Measurements from ENCODE around the gene MAT2A. TPM values are rescaled to one million over a fixed set of nuclear protein-coding genes. Genes with fewer than 3 reads are reported as not detected.
A peak's percentile ranks its signal among the peaks of the same experiment; 100 is the strongest.
"Not testable (repeated sequence)": the region's sequence is repeated elsewhere in the genome, so short reads cannot be mapped to it uniquely, and the experiment has no call there.

MAT2A gene
- total RNA-seq, 4 donors from 2014 or later, result 66.2 to 185 (median 142) TPM

DNA sequence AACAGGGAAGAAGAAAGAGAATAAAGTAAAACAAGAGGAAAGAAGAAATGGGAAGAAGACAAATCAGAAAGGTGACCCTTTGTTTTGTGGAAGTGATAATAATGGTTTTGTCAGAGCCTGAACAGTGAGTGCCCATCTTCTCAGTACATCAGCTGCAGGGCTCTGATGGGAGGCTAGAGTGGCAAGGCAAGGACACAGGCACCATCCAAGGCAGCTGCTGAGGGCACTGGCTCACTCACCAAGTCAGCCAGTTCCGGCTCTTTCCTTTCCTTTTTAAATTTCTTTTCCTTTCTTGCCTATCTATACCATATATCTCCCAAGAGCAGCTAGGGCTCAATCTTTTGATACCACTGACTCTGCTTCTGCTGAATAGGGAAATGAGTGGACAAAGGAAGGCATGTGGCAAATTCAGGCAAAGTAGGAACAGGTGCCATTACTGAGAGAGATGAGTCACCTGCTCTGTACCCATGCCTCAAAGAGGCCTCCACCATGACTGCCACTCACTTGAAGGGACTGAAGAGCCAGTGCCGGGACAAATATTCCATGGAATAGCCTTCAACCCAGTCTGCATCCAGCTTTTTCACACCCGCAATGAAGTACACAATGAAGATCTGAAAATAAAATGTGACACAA, 16.1 kb downstream of the MAT2A start:
- TF ChIP-seq EP300 (IDR thresholded peaks at IDR 0.05; ENCODE audit: low read depth), result no peak
- H3K27me3 ChIP-seq, result no peaks in the 10 kb centered on the region
- no peaks in the 10 kb centered on the region for H3K9me3 ChIP-seq
- H3K27ac ChIP-seq, result no peak overlapping the region
- H3K36me3 ChIP-seq, result peaks cover 0 to 21% (median 10%) of the 10 kb centered on the region in 4 donors
- no peak for DNase-seq
- H3K4me3 ChIP-seq, result no peak overlapping the region
- in situ Hi-C loops (cut with MboI; ENCODE audit: low pct_ligation_motif_present in 1 of 4, low pct_unique_long_range_greater_than_20kb in 1 of 4, low sequenced_read_pairs in 3 of 4), result loop anchor here in 3 of 4 donors (5.0 kb wide), 1 partner anchor 133 kb away; no protein-coding TSS in a partner anchor
- H3K4me1 ChIP-seq, result peaks cover 2 to 14% (median 4%) of the 10 kb centered on the region in 4 donors
- 76 to 94% methylated on average over 2 to 3 of the region's 3 CpGs for WGBS, 2 donors (ENCODE audit: low coverage in 1 of 2)
- intact Hi-C loops (cut with DNase I; ENCODE audit: low total_unique reads), result no loop called here

DNA sequence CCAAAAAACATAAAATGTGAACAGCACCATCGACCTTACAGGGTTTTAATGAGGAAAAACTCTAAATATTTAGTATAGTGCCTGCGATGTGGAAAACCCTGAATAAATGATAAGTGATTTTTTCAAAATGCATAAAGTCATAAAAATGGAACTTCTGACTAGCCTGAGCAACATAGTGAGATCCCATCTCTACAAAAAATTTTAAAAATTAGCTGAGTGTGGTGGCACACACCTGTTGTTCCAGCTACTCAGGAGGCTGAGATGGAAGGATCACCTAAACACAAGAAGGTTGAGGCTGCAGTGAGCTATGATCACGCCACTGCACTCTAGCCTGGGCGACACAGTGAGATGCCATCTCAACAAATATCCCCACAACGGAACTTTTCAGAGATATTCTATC, 18.2 kb downstream of the MAT2A start:
- peaks cover 0 to 14% (median 6%) of the 10 kb centered on the region in 4 donors for H3K36me3 ChIP-seq
- in situ Hi-C loops (cut with MboI; ENCODE audit: low pct_ligation_motif_present in 1 of 4, low pct_unique_long_range_greater_than_20kb in 1 of 4, low sequenced_read_pairs in 3 of 4), result loop anchor here in 1 of 4 donors (5.0 kb wide), 1 partner anchor 135 kb away; no protein-coding TSS in a partner anchor
- H3K27ac ChIP-seq, result no peak overlapping the region
- H3K27me3 ChIP-seq, result no peaks in the 10 kb centered on the region
- peaks cover 8 to 26% (median 13%) of the 10 kb centered on the region in 4 donors for H3K4me1 ChIP-seq
- WGBS, 2 donors (ENCODE audit: low coverage in 1 of 2), result 90 to 92% methylated on average over 2 to 5 of the region's 5 CpGs
- no peak overlapping the region for H3K4me3 ChIP-seq
- no peak for TF ChIP-seq POLR2AphosphoS5 (IDR thresholded peaks at IDR 0.05)
- TF ChIP-seq POLR2A (IDR thresholded peaks at IDR 0.05), result no peak
- TF ChIP-seq EP300 (IDR thresholded peaks at IDR 0.05; ENCODE audit: low read depth), result no peak
- TF ChIP-seq, protein P1, sequence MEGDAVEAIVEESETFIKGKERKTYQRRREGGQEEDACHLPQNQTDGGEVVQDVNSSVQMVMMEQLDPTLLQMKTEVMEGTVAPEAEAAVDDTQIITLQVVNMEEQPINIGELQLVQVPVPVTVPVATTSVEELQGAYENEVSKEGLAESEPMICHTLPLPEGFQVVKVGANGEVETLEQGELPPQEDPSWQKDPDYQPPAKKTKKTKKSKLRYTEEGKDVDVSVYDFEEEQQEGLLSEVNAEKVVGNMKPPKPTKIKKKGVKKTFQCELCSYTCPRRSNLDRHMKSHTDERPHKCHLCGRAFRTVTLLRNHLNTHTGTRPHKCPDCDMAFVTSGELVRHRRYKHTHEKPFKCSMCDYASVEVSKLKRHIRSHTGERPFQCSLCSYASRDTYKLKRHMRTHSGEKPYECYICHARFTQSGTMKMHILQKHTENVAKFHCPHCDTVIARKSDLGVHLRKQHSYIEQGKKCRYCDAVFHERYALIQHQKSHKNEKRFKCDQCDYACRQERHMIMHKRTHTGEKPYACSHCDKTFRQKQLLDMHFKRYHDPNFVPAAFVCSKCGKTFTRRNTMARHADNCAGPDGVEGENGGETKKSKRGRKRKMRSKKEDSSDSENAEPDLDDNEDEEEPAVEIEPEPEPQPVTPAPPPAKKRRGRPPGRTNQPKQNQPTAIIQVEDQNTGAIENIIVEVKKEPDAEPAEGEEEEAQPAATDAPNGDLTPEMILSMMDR (IDR thresholded peaks at IDR 0.05), result no peak
- intact Hi-C loops (cut with DNase I; ENCODE audit: low total_unique reads), result no loop called here
- no peaks in the 10 kb centered on the region for H3K9me3 ChIP-seq
- no peak for DNase-seq

DNA sequence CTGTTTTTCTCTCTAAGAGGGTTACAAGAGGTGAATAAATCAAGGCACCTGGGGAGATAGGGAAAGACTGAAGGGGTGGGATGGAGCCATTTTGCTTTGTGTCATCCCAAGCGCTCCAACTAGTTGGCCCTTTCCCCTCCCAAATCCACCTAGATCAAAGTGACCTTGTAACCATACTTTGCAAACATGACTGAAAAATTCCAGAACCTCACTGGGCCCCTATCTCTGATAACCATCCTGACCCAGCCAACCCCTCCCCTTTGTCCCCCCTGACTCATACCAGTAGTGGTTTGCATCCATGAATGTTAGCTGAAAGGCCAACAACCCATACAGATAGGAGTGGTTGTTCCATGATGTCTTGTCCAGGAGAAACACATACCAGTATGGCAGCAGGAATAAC, 19.2 kb downstream of the MAT2A start:
- no peaks in the 10 kb centered on the region for H3K27me3 ChIP-seq
- 95 to 100% methylated on average over 1 of the region's 1 CpG for WGBS, 2 donors (ENCODE audit: low coverage in 1 of 2)
- H3K4me1 ChIP-seq, result peaks cover 9 to 28% (median 13%) of the 10 kb centered on the region in 4 donors
- intact Hi-C loops (cut with DNase I; ENCODE audit: low total_unique reads), result no loop called here
- no peaks in the 10 kb centered on the region for H3K9me3 ChIP-seq
- DNase-seq, result no peak
- TF ChIP-seq, protein P1 (IDR thresholded peaks at IDR 0.05), result no peak
- TF ChIP-seq POLR2A (IDR thresholded peaks at IDR 0.05), result no peak
- TF ChIP-seq POLR2AphosphoS5 (IDR thresholded peaks at IDR 0.05), result no peak
- TF ChIP-seq EP300 (IDR thresholded peaks at IDR 0.05; ENCODE audit: low read depth), result no peak
- H3K27ac ChIP-seq, result no peak overlapping the region
- H3K4me3 ChIP-seq, result no peak overlapping the region
- in situ Hi-C loops (cut with MboI; ENCODE audit: low pct_ligation_motif_present in 1 of 4, low pct_unique_long_range_greater_than_20kb in 1 of 4, low sequenced_read_pairs in 3 of 4), result loop anchor here in 1 of 4 donors (5.0 kb wide), 1 partner anchor 136 kb away; no protein-coding TSS in a partner anchor
- peaks cover 0 to 14% (median 3%) of the 10 kb centered on the region in 4 donors for H3K36me3 ChIP-seq

DNA sequence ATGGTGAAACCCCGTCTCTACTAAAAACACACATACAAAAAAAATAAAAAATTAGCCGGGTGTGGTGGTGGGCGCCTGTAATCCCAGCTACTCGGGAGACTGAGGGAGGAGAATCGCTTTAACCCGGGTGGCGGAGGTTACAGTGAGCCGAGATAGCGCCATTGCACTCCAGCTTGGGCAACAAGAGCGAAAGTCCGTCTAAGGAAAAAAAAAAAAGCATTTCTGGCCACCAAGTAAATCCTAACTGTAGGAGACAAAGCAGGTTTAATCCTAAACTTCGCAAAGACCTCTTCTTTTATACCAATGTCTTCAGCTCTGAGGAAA, 21.4 kb downstream of the MAT2A start:
- in situ Hi-C loops (cut with MboI; ENCODE audit: low pct_ligation_motif_present in 1 of 4, low pct_unique_long_range_greater_than_20kb in 1 of 4, low sequenced_read_pairs in 3 of 4); intact Hi-C loops (cut with DNase I; ENCODE audit: low total_unique reads); H3K27me3 ChIP-seq; DNase-seq; H3K36me3 ChIP-seq; H3K9me3 ChIP-seq: not testable (repeated sequence)
- WGBS, 2 donors (ENCODE audit: low coverage in 1 of 2), result 79 to 85% methylated on average over 12 of the region's 12 CpGs
- peak overlapping the region in 3 of 4 donors; percentile 71 to 83 (median 81) for H3K4me3 ChIP-seq
- H3K27ac ChIP-seq, result peak overlapping the region; percentile 86 to 92 (median 90)
- peaks cover 9 to 28% (median 13%) of the 10 kb centered on the region in 4 donors for H3K4me1 ChIP-seq

DNA sequence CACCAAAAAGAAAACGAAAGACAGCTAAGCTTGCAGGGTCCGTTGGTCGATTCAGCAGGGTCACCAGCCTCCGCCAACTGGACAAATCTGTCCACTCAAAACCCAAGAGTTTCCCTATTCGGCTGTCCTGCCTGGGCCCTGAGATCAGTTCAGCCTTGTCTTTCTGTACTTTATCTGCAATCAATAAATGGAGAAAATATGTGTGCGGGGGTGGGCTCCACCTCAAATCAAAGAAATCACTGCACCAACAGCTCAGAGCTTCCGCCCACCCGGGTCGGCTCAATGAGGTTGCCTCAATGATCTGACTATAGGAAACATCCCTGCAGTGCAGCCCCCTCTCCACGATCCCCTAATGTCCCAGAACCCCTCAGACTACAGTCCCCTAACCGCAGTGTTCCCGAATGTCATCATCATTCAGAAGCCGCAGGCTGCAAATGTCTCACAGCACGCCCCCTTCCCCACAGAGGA, 21.9 kb downstream of the MAT2A start:
- no peak for DNase-seq
- in situ Hi-C loops (cut with MboI; ENCODE audit: low pct_ligation_motif_present in 1 of 4, low pct_unique_long_range_greater_than_20kb in 1 of 4, low sequenced_read_pairs in 3 of 4), result no loop called here

More for the DNA sequence above, 21.9 kb downstream of the MAT2A start:
- TF ChIP-seq, protein P1 (IDR thresholded peaks at IDR 0.05), result no peak
- no peak for TF ChIP-seq POLR2AphosphoS5 (IDR thresholded peaks at IDR 0.05)
- no peak for TF ChIP-seq EP300 (IDR thresholded peaks at IDR 0.05; ENCODE audit: low read depth)
- Histone ChIP-seq H3K27me3 (no peaks in the 10 kb centered on the region), H3K27ac (peak overlapping the region; percentile 86 to 92 (median 90)), H3K4me1 (peaks cover 9 to 28% (median 13%) of the 10 kb centered on the region in 4 donors), H3K9me3 (no peaks in the 10 kb centered on the region), H3K4me3 (peak overlapping the region; percentile 17 to 83 (median 76)), H3K36me3 (no peaks in the 10 kb centered on the region)
- intact Hi-C loops (cut with DNase I; ENCODE audit: low total_unique reads), result no loop called here
- 5% methylated on average over 14 of the region's 14 CpGs; no CpG with 5 or more reads in 1 of the 2 donors for WGBS, 2 donors (ENCODE audit: low coverage in 1 of 2)
